SK-N-SH treated with all-trans-retinoic acid at 6 μM for 48 hours (cell line): ENCODE results near the gene ARL15.

Experiments used
- ATAC-seq: fragments of 200-7000 bp; cut with Tn5 transposase; 3 replicates; pipeline ENCODE4 v1.9.1; 2020; ENCODE audit warnings: mild to moderate bottlenecking, moderate library complexity
- ARNTL ChIP-seq: fragments of 450-650 bp; formaldehyde crosslinking; IDR thresholded peaks from 2 replicates; pipeline ENCODE4 v1.5.0; 2020; ENCODE audit warnings: low read depth, mild to moderate bottlenecking, moderate library complexity, borderline replicate concordance
- BACH2 ChIP-seq: fragments of 250-450 bp; sonication (Bioruptor Pico); IDR thresholded peaks from 2 replicates; pipeline ENCODE4 v1.9.0; 2021; ENCODE audit warnings: mild to moderate bottlenecking, borderline replicate concordance
- CSDC2 ChIP-seq: fragments of 250-450 bp; sonication (Bioruptor Pico); IDR thresholded peaks from 2 replicates; pipeline ENCODE4 v1.5.0; 2020; ENCODE audit warnings: mild to moderate bottlenecking, moderate library complexity
- ESRRG ChIP-seq: fragments of 250-450 bp; sonication (Bioruptor Pico); IDR thresholded peaks from 2 replicates; pipeline ENCODE4 v1.6.1; 2021; ENCODE audit warnings: mild to moderate bottlenecking
- GLIS3 ChIP-seq: fragments of 250-450 bp; sonication (Bioruptor Pico); IDR thresholded peaks from 2 replicates; pipeline ENCODE4 v1.5.0; 2020; ENCODE audit warnings: mild to moderate bottlenecking, moderate library complexity
- ISL1 ChIP-seq: fragments of 250-450 bp; sonication (Bioruptor Pico); IDR thresholded peaks from 2 replicates; pipeline ENCODE4 v2.1.2; 2022; ENCODE audit warnings: mild to moderate bottlenecking, moderate library complexity
- OSR1 ChIP-seq: fragments of 250-450 bp; sonication (Bioruptor Pico); IDR thresholded peaks from 2 replicates; pipeline ENCODE4 v1.8.0; 2022; ENCODE audit warnings: moderate library complexity, mild to moderate bottlenecking, inconsistent platforms
- RARB ChIP-seq: fragments of 250-450 bp; sonication (Bioruptor Pico); IDR thresholded peaks from 2 replicates; pipeline ENCODE4 v1.8.0; 2021; ENCODE audit warnings: mild to moderate bottlenecking, moderate library complexity
- TCF4 ChIP-seq: fragments of 250-450 bp; sonication (Bioruptor Pico); IDR thresholded peaks from 2 replicates; pipeline ENCODE4 v1.8.0; 2021; ENCODE audit warnings: mild to moderate bottlenecking, moderate library complexity, borderline replicate concordance
- TOX ChIP-seq: fragments of 250-450 bp; sonication (Bioruptor Pico); IDR thresholded peaks from 2 replicates; pipeline ENCODE4 v1.8.0; 2021; ENCODE audit warnings: mild to moderate bottlenecking, moderate library complexity, borderline replicate concordance
- ZFP30 ChIP-seq: fragments of 450-650 bp; formaldehyde crosslinking; IDR thresholded peaks from 2 replicates; pipeline ENCODE4 v1.5.0; 2022; ENCODE audit warnings: mild to moderate bottlenecking, moderate library complexity
- ZNF70 ChIP-seq: fragments of 450-650 bp; formaldehyde crosslinking; IDR thresholded peaks from 2 replicates; pipeline ENCODE4 v1.5.0; 2020; ENCODE audit warnings: mild to moderate bottlenecking, moderate library complexity
- ZNF8 ChIP-seq: fragments of 450-650 bp; formaldehyde crosslinking; IDR thresholded peaks from 2 replicates; pipeline ENCODE4 v1.5.0; 2020; ENCODE audit warnings: mild to moderate bottlenecking, moderate library complexity
- TF ChIP-seq, protein P1 (sequence below): fragments of 250-450 bp; sonication (Bioruptor Pico); IDR thresholded peaks from 2 replicates; pipeline ENCODE4 v1.5.0; 2020; ENCODE audit warnings: mild to moderate bottlenecking, moderate library complexity
- TF ChIP-seq, protein P2 (sequence below): fragments of 250-450 bp; sonication (Bioruptor Pico); IDR thresholded peaks from 2 replicates; pipeline ENCODE4 v1.5.1; 2020; ENCODE audit warnings: low read depth, mild to moderate bottlenecking, moderate library complexity
- TF ChIP-seq, protein P3 (sequence below): fragments of 250-450 bp; sonication (Bioruptor Pico); IDR thresholded peaks from 2 replicates; pipeline ENCODE4 v1.8.0; 2021; ENCODE audit warnings: low read depth, mild to moderate bottlenecking, moderate library complexity, borderline replicate concordance
- TF ChIP-seq, protein P4 (sequence below): fragments of 250-450 bp; sonication (Bioruptor Pico); IDR thresholded peaks from 2 replicates; pipeline ENCODE4 v1.8.0; 2020; ENCODE audit warnings: mild to moderate bottlenecking, moderate library complexity, borderline replicate concordance
- TF ChIP-seq, protein P5 (sequence below): fragments of 250-450 bp; sonication (Bioruptor Pico); IDR thresholded peaks from 2 replicates; pipeline ENCODE4 v1.5.1; 2021; ENCODE audit warnings: mild to moderate bottlenecking, moderate library complexity

The ARL15 gene

GRCh38 chr5:54024466-54024865, 285.9 kb downstream of the ARL15 start (continued):
- TF ChIP-seq, protein P1, sequence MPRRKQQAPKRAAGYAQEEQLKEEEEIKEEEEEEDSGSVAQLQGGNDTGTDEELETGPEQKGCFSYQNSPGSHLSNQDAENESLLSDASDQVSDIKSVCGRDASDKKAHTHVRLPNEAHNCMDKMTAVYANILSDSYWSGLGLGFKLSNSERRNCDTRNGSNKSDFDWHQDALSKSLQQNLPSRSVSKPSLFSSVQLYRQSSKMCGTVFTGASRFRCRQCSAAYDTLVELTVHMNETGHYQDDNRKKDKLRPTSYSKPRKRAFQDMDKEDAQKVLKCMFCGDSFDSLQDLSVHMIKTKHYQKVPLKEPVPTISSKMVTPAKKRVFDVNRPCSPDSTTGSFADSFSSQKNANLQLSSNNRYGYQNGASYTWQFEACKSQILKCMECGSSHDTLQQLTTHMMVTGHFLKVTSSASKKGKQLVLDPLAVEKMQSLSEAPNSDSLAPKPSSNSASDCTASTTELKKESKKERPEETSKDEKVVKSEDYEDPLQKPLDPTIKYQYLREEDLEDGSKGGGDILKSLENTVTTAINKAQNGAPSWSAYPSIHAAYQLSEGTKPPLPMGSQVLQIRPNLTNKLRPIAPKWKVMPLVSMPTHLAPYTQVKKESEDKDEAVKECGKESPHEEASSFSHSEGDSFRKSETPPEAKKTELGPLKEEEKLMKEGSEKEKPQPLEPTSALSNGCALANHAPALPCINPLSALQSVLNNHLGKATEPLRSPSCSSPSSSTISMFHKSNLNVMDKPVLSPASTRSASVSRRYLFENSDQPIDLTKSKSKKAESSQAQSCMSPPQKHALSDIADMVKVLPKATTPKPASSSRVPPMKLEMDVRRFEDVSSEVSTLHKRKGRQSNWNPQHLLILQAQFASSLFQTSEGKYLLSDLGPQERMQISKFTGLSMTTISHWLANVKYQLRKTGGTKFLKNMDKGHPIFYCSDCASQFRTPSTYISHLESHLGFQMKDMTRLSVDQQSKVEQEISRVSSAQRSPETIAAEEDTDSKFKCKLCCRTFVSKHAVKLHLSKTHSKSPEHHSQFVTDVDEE (CRISPR knock-in tag) = no peak
- TF ChIP-seq ZNF70 (CRISPR knock-in tag) (no peak), ZNF8 (CRISPR knock-in tag) (no peak)
- TF ChIP-seq, protein P2, sequence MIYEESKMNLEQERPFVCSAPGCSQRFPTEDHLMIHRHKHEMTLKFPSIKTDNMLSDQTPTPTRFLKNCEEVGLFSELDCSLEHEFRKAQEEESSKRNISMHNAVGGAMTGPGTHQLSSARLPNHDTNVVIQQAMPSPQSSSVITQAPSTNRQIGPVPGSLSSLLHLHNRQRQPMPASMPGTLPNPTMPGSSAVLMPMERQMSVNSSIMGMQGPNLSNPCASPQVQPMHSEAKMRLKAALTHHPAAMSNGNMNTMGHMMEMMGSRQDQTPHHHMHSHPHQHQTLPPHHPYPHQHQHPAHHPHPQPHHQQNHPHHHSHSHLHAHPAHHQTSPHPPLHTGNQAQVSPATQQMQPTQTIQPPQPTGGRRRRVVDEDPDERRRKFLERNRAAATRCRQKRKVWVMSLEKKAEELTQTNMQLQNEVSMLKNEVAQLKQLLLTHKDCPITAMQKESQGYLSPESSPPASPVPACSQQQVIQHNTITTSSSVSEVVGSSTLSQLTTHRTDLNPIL = no peak

GRCh38 chr5:54022223-54022622, 288.1 kb downstream of the ARL15 start:
- no peak for ATAC-seq
- TF ChIP-seq, protein P2 = no peak
- no peak for TF ChIP-seq ZFP30 (CRISPR knock-in tag)
- TF ChIP-seq, protein P3, sequence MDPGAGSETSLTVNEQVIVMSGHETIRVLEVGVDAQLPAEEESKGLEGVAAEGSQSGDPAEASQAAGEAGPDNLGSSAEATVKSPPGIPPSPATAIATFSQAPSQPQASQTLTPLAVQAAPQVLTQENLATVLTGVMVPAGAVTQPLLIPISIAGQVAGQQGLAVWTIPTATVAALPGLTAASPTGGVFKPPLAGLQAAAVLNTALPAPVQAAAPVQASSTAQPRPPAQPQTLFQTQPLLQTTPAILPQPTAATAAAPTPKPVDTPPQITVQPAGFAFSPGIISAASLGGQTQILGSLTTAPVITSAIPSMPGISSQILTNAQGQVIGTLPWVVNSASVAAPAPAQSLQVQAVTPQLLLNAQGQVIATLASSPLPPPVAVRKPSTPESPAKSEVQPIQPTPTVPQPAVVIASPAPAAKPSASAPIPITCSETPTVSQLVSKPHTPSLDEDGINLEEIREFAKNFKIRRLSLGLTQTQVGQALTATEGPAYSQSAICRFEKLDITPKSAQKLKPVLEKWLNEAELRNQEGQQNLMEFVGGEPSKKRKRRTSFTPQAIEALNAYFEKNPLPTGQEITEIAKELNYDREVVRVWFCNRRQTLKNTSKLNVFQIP (CRISPR knock-in tag) = no peak
- no peak for TF ChIP-seq BACH2 (CRISPR knock-in tag)
- TF ChIP-seq TOX (CRISPR knock-in tag) = no peak
- TF ChIP-seq ARNTL (CRISPR knock-in tag) = no peak
- TF ChIP-seq RARB (CRISPR knock-in tag) = no peak
- TF ChIP-seq ISL1 = no peak
- TF ChIP-seq GLIS3 (CRISPR knock-in tag) = no peak
- no peak for TF ChIP-seq OSR1 (CRISPR knock-in tag)
- no peak for TF ChIP-seq TCF4 (CRISPR knock-in tag)

DNA sequence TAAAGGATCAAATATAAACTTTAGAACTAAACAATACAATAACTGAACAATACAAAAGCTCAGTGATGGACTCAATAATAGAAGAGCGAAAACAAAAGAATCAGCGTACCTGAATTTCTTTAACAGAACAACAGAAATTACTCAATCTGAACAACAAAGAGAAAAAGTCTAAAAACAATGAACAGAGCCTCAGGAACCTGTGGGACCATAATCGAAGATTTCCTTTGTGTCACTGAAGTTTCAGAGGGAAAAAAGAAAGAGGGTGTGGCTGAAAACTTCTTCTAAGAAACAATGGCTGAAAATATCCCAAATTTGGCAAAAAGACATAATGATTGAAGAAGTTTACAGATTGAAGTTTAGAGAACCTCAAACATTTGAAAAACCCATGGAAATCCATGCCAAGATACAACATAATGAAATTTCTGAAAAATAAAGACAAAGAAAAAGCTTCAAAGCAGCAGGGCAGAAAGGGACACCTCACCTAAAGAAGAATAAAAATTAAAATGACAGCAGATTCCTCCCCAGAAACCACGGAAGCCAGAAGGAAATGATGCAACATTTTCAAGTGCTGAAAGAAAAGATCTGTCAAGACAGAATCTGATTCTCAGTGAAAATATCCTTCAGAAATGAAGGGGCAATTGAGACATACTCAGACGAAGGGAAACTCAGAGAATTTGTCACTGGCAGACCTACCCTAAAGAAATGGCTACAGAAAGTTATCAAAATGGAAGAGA, 288.8 kb downstream of the ARL15 start:
- ATAC-seq = no peak
- no peak for TF ChIP-seq BACH2 (CRISPR knock-in tag)
- no peak for TF ChIP-seq CSDC2
- TF ChIP-seq, protein P4, sequence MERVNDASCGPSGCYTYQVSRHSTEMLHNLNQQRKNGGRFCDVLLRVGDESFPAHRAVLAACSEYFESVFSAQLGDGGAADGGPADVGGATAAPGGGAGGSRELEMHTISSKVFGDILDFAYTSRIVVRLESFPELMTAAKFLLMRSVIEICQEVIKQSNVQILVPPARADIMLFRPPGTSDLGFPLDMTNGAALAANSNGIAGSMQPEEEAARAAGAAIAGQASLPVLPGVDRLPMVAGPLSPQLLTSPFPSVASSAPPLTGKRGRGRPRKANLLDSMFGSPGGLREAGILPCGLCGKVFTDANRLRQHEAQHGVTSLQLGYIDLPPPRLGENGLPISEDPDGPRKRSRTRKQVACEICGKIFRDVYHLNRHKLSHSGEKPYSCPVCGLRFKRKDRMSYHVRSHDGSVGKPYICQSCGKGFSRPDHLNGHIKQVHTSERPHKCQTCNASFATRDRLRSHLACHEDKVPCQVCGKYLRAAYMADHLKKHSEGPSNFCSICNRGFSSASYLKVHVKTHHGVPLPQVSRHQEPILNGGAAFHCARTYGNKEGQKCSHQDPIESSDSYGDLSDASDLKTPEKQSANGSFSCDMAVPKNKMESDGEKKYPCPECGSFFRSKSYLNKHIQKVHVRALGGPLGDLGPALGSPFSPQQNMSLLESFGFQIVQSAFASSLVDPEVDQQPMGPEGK (CRISPR knock-in tag) = no peak
- TF ChIP-seq, protein P2 = no peak
- no peak for TF ChIP-seq ZNF8 (CRISPR knock-in tag)
- TF ChIP-seq ISL1 = no peak
- no peak for TF ChIP-seq ESRRG
- no peak for TF ChIP-seq TOX (CRISPR knock-in tag)
- TF ChIP-seq, protein P3 (CRISPR knock-in tag) = no peak
- no peak for TF ChIP-seq ZFP30 (CRISPR knock-in tag)
- TF ChIP-seq, protein P5, sequence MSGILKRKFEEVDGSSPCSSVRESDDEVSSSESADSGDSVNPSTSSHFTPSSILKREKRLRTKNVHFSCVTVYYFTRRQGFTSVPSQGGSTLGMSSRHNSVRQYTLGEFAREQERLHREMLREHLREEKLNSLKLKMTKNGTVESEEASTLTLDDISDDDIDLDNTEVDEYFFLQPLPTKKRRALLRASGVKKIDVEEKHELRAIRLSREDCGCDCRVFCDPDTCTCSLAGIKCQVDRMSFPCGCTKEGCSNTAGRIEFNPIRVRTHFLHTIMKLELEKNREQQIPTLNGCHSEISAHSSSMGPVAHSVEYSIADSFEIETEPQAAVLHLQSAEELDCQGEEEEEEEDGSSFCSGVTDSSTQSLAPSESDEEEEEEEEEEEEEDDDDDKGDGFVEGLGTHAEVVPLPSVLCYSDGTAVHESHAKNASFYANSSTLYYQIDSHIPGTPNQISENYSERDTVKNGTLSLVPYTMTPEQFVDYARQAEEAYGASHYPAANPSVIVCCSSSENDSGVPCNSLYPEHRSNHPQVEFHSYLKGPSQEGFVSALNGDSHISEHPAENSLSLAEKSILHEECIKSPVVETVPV (CRISPR knock-in tag) = no peak
- TF ChIP-seq OSR1 (CRISPR knock-in tag) = no peak
- TF ChIP-seq, all 23 proteins: peak for 0
